ENCODE data around the gene SH2B3.

DNA sequence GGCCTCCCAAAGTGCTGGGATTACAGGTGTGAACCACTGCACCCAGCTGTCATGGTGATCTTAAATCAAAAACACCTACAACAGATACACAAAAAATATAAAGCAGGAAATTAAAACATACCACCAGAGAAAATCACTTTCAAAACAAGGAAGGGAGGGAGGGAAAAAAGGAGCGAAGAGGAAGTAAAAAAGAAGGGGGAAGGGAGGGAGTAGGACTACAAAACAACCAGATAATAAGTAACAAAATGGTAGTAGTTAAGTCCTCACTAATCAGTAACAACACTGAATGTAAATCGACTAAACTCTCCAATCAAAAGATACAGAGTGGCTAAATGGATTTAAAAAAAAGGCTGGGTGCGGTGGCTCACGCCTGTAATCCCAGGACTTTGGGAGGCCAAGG is 89.0 kb downstream of the SH2B3 start:
- TF ChIP-seq GATA3 (IDR thresholded peaks at IDR 0.05; ENCODE audit: low read depth, low read length) (no peak), GATA2 (IDR thresholded peaks at IDR 0.05; ENCODE audit: low read depth, low read length) (no peak)
